Adrenal gland (tissue), 5 donors: ENCODE data around the gene WIZ.

ENCODE experiments used
- CTCF ChIP-seq, 6 experiments: fragments of 450-650 bp in 4 of 6; fragments of 200-600 bp in 2 of 6; sonication (generic) in 1 of 6; IDR thresholded peaks; 1 replicate in 5 of 6; 2 replicates in 1 of 6; pipeline versions ENCODE4 v1.5.1 to v1.8.0; 2016 to 2021; ENCODE audit warnings: antibody characterized with exemption in 6 of 6, mild to moderate bottlenecking in 2 of 6, moderate library complexity in 1 of 6
- POLR2A ChIP-seq, 2 donors: fragments of 450-650 bp; IDR thresholded peaks; one replicate each; pipeline ENCODE4 v1.6.1; 2017; ENCODE audit warnings: antibody characterized with exemption in 2 of 2, mild to moderate bottlenecking in 2 of 2, moderate library complexity in 1 of 2
- donor health status: DM: no; HTN: no; CAD: no.

- TF ChIP-seq CTCF (IDR thresholded peaks at IDR 0.05) (no peak), POLR2A (IDR thresholded peaks at IDR 0.05) (no peak)
Observed at GRCh38 chr19:15498156-15498858, 48.6 kb upstream of the WIZ start.
